Measurements from ENCODE around the gene SEC31A.

Gene SEC31A

DNA sequence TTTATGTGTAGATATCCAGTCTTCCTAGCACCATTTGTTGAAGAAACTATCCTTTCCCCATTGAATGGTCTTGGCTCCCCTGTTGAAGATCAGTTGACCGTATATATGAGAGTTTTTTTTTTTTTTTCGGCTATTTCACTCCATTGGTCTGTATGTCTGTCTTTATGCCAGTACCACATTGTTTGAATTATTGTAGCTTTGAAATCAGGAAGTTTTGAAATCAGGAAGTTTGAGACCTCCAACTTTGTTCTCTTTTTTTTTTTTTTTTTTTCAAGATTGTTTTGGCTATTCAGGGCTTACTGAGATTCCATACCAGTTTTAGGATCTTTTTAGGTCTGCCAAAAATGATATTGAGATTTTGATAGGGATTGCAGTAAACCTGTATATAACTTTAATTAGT is 88.0 kb downstream of the SEC31A start:
- Mint-ChIP-seq H3K4me1 (peaks cover 10% of the 10 kb centered on the region), H3K4me3 (no peak overlapping the region), H3K27me3 (peaks cover 39% of the 10 kb centered on the region), H3K36me3 (no peaks in the 10 kb centered on the region), H3K9me3 (no peaks in the 10 kb centered on the region), H3K27ac (no peak overlapping the region)
- no peak for DNase-seq
- CTCF ChIA-PET = interaction anchor here (1.0 kb wide), 1 partner anchor 69 kb away, joined by 3 read pairs; no protein-coding TSS in a partner anchor

DNA sequence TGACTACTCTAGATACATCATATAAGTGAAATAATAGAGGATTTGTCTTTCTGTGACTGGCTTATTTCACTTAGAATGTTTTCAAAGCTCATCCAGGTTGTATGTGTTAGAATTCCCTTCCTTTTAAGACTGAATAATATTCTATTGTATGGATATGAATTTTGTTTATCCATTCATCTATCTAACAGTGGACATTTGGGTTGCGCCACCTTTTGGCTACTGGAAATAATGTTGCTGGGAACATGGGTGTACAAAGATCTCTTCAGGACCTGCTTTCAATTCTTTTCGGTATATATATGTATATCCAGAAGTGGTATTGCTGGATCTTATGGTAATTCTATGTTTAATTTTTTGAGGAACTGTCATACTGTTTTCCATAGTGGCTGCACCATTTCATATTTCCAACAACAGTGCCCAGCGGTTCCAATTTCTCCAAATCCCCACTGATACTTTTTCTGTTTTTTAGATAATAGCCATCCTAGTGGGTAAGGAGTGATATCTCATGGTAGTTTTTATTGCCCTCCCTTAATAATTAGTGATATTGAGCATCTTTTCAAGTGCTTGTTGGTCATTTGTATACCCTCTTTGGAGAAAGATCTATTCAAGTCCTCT is 88.9 kb downstream of the SEC31A start:
- no peak overlapping the region for H3K27ac Mint-ChIP-seq
- peaks cover 16% of the 10 kb centered on the region for H3K4me1 Mint-ChIP-seq
- no peaks in the 10 kb centered on the region for H3K9me3 Mint-ChIP-seq
- CTCF ChIA-PET = interaction anchor here (1.0 kb wide), 1 partner anchor 68 kb away, joined by 3 read pairs; no protein-coding TSS in a partner anchor
- DNase-seq = no peak
- H3K27me3 Mint-ChIP-seq = peaks cover 48% of the 10 kb centered on the region
- H3K36me3 Mint-ChIP-seq = no peaks in the 10 kb centered on the region
- no peak overlapping the region for H3K4me3 Mint-ChIP-seq

DNA sequence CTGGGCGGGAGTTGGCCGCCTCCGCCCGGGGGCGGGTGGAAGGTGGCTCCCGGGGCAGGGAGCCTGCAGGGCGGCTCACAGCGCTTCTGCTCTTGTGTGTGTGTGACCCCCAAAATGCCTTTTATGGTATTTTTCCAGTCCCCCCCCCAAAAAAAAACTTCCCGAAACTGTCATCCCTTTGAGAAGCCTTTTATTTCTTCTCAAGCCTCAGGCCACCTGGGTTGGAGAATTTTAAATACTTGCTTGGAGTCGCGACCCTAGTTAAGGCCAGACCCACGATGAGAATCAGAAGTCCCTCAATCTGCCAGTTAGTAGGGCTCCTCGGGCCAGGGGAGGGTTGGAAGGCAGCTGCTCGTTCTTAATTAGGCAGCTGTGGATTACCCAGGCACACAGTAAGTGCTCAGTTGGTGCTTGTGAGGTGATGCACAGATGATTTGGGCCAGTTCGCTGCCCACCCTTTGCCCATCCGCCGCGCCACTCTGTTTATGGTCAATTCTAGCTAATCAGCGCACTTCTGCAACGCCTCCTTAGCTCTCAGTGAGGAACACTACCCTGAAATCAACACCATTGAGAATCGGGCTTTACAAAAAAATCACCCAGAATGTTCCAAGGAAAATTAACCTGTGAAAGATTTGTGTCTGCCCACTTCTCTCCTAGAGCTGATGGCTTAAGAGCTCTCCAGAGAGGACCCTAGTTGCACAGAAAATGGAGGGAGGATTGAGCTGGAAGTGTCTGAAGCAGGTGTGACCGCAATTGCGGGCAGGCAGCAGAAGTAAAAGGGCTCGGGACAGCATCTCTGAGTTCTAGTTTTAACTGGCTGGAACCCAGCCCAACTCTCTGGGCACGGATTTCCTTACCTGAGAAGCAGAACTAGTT is 91.7 kb downstream of the SEC31A start:
- Mint-ChIP-seq H3K9me3 (no peaks in the 10 kb centered on the region), H3K4me3 (peak overlapping the region; percentile 64), H3K36me3 (no peaks in the 10 kb centered on the region), H3K27me3 (peaks cover 71% of the 10 kb centered on the region), H3K4me1 (peaks cover 16% of the 10 kb centered on the region), H3K27ac (no peak overlapping the region)
- CTCF ChIA-PET = interaction anchor here (1.2 kb wide), 1 partner anchor 10 kb away, joined by 4 read pairs; no protein-coding TSS in a partner anchor
- DNase-seq = peak; percentile 23

DNA sequence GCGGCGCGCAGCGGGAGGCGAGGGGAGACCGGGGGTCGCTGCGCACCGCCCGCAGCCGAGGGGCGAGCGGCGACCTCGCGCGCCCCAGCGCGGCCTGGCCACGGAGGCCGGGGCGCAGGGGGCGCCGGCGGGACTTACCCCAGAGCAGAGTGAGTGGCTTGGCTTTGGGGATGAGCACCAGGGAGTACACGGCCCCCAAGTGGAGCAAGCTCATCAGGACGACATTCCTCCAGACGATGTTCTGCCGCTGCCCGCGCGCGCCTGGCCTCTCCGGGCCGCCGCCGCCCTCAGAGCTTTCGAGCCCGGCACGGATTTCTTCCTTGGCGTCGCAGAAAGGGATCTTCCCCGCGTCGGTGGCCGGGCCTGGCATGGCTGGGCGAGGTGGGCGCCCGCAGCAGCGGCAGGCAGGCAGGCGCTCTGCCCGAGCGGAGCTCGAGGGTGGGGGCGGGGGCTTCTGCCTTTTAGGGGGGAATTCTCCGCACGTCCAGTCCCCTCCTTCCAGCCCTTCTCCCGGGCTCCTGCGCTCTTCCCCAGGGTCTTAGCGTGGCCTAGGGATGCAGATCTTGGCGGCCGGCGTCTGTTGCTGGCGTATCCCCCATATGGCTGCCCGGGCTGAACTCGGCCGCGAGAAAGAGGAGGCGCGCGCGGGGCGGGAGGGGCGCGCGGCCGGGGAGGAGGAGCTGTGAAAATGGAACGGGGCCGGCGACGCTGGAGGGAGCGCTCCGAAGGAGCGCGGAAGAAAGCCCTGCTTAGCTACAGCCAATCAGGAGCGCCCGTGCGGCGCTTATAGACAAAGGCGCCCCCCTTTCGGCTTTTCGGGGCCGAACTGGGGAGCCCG is 92.6 kb downstream of the SEC31A start, which contains the start of gene SCD5:
TSS of gene SCD5 (minus strand) at position 629 of the 838 bp plus-strand sequence. CDS start at position 370, 259 bp downstream.
- DNase-seq = peak; percentile 69
- CTCF ChIA-PET = no interaction called here
- peaks cover 78% of the 10 kb centered on the region for H3K27me3 Mint-ChIP-seq
- H3K36me3 Mint-ChIP-seq = no peaks in the 10 kb centered on the region
- peaks cover 16% of the 10 kb centered on the region for H3K4me1 Mint-ChIP-seq
- peak within 1 kb of the TSS; percentile 76 for H3K4me3 Mint-ChIP-seq
- no peaks in the 10 kb centered on the region for H3K9me3 Mint-ChIP-seq
- H3K27ac Mint-ChIP-seq = no peak within 1 kb of the TSS

DNA sequence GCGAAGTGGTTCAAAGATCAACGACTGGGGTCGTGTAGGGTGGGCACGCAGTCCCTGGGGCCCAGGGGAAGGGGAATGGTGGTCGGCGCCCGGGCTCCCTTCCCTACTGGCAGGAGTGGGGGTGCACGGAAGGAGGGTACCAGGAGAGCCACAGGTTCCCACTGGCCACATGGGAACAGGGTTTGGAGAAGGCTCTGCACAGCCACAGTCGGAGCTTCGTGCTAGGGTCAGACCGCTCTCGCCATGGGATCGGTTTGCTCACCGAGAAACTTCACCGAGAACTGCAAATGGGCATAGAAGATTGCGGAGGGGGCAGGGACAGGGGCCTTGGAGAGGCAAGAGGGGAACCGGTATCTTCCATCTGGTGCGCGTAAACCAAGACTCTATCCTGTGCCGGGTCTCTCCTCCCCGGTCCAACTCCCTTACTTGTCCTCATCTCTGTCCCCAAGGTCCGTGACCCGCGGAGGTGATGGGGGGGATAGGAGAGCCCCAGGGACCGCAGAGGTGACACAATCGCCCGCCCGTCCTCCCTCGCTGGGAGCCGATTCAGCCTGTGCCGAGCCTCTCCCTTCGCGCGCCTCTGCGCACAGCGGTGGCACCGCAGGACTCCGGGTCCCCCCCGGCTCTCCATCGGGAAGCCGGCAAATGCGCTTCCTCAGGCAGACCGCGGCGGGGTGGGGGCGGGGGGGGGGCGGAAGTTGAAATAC is 93.4 kb downstream of the SEC31A start:
- Mint-ChIP-seq H3K36me3 (no peaks in the 10 kb centered on the region), H3K4me1 (peaks cover 16% of the 10 kb centered on the region), H3K9me3 (no peaks in the 10 kb centered on the region), H3K4me3 (peak overlapping the region; percentile 68), H3K27me3 (peaks cover 82% of the 10 kb centered on the region), H3K27ac (no peak overlapping the region)
- peak; percentile 25 for DNase-seq
- CTCF ChIA-PET = no interaction called here

DNA sequence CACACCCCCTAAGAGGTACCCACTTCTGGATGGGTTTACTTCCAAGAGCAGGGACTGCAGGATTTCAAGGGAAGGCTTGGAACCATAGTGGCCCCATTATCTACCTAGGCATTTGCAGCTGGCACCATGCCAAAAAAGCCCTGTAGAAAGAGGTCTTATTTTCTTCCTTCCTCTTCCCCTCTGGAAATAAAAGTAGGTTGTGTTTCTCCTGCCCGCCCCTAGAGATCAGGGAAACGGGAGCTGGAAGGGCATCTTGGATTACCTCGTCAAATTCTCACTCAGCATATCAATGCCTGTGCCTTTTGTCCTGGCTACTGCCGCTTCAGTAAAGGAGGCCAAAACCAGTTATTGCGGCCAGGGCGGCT is 93.9 kb downstream of the SEC31A start:
- H3K36me3 Mint-ChIP-seq = no peaks in the 10 kb centered on the region
- no peak overlapping the region for H3K27ac Mint-ChIP-seq
- CTCF ChIA-PET = no interaction called here
- H3K9me3 Mint-ChIP-seq = no peaks in the 10 kb centered on the region
- peaks cover 16% of the 10 kb centered on the region for H3K4me1 Mint-ChIP-seq
- peak overlapping the region; percentile 68 for H3K4me3 Mint-ChIP-seq
- peaks cover 85% of the 10 kb centered on the region for H3K27me3 Mint-ChIP-seq
- no peak for DNase-seq

- Mint-ChIP-seq H3K4me3 (no peak overlapping the region), H3K36me3 (no peaks in the 10 kb centered on the region), H3K4me1 (peaks cover 6% of the 10 kb centered on the region), H3K9me3 (no peaks in the 10 kb centered on the region), H3K27me3 (peaks cover 76% of the 10 kb centered on the region), H3K27ac (no peak overlapping the region)
- CTCF ChIA-PET = no interaction called here
- DNase-seq = no peak
These were observed 97.9 kb downstream of the SEC31A start for GRCh38 chr4:82792912-82793649.

- Mint-ChIP-seq H3K4me3 (no peak overlapping the region), H3K4me1 (no peaks in the 10 kb centered on the region), H3K27ac (no peak overlapping the region), H3K27me3 (peaks cover 61% of the 10 kb centered on the region), H3K9me3 (no peaks in the 10 kb centered on the region), H3K36me3 (no peaks in the 10 kb centered on the region)
- no peak for DNase-seq
- CTCF ChIA-PET = no interaction called here
These were observed 99.8 kb downstream of the SEC31A start for GRCh38 chr4:82791179-82791578.

DNA sequence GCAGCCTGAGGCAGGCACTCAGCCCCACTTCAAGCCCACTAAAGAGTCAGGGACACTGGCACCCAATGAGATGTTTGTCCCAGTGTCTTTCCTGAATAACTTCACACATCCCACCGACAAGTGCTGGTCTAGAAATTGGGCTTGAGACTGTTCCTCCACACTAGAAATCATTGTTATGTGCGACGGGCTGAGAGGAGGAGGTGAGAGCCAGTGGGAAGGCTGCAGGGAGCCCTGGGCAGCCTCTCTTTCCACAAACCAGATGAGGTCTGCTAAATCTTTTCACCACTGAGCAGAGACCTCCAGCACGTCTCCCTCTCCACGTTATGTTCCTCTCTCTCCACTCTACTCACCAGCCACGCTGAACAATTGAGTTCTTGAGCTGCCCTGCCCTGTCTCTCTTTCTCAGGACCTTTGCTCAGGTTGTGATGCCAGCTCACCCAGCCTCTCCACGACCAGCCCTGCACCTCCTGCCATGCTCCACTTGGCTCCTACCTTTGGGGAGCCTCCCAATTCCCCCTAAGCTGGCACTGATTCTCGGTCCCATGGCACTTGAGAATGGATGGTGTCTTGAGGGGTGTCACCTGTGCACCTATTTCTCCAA is 100.8 kb downstream of the SEC31A start:
- no peaks in the 10 kb centered on the region for H3K4me1 Mint-ChIP-seq
- CTCF ChIA-PET = no interaction called here
- H3K27ac Mint-ChIP-seq = no peak overlapping the region
- no peaks in the 10 kb centered on the region for H3K36me3 Mint-ChIP-seq
- no peak overlapping the region for H3K4me3 Mint-ChIP-seq
- H3K9me3 Mint-ChIP-seq = no peaks in the 10 kb centered on the region
- DNase-seq = no peak
- H3K27me3 Mint-ChIP-seq = peaks cover 50% of the 10 kb centered on the region

DNA sequence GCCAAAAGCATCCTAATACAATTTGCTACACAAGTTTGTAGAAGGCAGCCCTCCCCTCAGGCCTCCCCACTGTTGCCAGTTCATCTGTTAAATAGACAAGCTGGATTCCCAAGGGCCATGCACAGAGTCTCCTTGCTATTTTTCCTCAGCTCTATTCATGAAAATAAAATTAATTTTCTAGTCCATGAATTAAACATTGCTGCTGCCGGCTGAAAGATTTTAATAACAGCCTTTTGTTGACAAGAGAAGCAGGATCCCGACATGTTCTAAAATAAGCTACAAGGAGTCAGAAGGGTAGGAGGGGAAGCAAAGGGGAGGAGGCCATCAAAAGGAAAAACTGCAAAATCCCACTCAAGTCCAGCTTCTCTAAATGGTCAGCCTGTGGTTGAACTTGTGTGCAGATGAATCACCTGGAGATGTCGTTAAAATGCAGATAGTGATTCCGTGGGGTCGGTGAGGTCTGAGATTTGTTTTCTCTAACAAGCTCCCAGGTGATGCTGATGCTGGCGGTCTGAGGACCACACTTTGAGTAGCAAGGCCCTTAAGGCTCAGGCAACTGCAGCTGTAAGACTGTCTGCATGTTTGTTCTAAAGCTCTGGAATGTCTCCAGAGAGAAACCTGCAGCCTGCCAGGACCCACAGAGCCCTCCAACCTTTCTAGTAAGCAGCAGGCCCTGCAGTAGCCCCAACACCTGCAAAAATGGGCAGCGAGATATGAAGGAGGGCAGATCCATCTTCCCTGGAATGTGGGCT is 101.8 kb downstream of the SEC31A start:
- no peak for DNase-seq
- Mint-ChIP-seq H3K4me3 (no peak overlapping the region), H3K4me1 (no peaks in the 10 kb centered on the region), H3K9me3 (no peaks in the 10 kb centered on the region), H3K27me3 (peaks cover 41% of the 10 kb centered on the region), H3K27ac (no peak overlapping the region), H3K36me3 (no peaks in the 10 kb centered on the region)
- CTCF ChIA-PET = interaction anchor here (1.6 kb wide), 1 partner anchor 10 kb away, joined by 4 read pairs; no protein-coding TSS in a partner anchor

DNA sequence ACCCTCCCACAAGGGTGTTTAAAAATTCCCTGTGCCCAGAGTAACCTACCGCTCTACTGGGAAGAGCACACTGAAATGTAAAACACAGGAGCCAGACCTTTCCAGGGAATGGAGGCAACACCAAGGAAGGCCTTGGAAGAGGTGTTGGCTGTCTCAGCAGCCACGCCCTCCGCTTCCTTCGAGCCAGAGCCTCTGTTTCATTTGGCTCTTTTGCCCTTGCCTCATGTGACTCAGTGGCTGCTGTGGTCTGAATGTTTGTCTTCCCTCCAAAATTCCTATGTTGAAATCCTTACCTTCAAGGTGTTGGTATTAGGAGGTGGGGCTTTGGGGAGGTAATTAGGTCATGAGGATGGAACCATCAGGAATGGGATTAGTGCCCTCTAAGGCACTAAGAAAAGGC is 103.6 kb downstream of the SEC31A start:
- Mint-ChIP-seq H3K27me3 (peaks cover 31% of the 10 kb centered on the region), H3K4me1 (no peaks in the 10 kb centered on the region), H3K36me3 (no peaks in the 10 kb centered on the region), H3K9me3 (no peaks in the 10 kb centered on the region), H3K27ac (no peak overlapping the region), H3K4me3 (no peak overlapping the region)
- CTCF ChIA-PET = no interaction called here
- DNase-seq = no peak

DNA sequence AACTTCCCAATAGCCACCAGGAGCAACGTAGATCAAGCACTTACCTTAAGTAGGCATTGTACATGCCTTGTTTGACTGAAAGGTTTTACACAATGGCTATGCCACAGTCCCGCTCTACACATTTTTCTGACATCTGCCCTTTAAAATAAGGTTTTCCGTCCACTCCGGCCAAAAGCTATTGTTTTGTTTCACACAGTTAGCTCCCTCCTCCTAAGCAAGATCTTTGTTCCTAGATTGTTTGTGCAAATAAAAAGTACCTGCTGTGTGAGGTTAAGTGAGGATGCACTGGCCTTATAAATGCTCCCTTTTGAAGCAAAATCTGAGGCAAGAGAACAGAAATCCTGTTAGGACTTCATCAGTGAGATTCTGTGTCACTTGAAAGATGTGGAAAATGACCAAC is 104.1 kb downstream of the SEC31A start:
- no peak overlapping the region for H3K27ac Mint-ChIP-seq
- H3K27me3 Mint-ChIP-seq = peaks cover 30% of the 10 kb centered on the region
- CTCF ChIA-PET = no interaction called here
- H3K36me3 Mint-ChIP-seq = no peaks in the 10 kb centered on the region
- H3K9me3 Mint-ChIP-seq = no peaks in the 10 kb centered on the region
- no peak overlapping the region for H3K4me3 Mint-ChIP-seq
- DNase-seq = no peak
- H3K4me1 Mint-ChIP-seq = no peaks in the 10 kb centered on the region

Measured in activated naive CD4-positive, alpha-beta T cell treated with anti-CD3 and anti-CD28 coated beads, Interleukin-2, amount 10 ng/mL, durations not matched to agents 7 days and 5 days (primary cell).